DOHH2 (cell line): Measurements from ENCODE around the gene FCGBP.

Experiments
- CTCF ChIP-seq: fragments of 200-600 bp; sonication (generic); IDR thresholded peaks from one replicate; pipeline ENCODE4 v1.5.1; 2014; ENCODE audit warnings: antibody characterized with exemption, mild to moderate bottlenecking, low read depth, low read length; ENCODE audit not compliant: poor library complexity, severe bottlenecking
- EZH2phosphoT487 ChIP-seq: fragments of 200-600 bp; sonication (generic); IDR thresholded peaks from 2 replicates; pipeline ENCODE4 v1.6.1; 2017; ENCODE audit warnings: borderline replicate concordance, mild to moderate bottlenecking, antibody characterized with exemption, low read length, moderate library complexity, mixed read lengths

- TF ChIP-seq CTCF: no peak
- no peak for TF ChIP-seq EZH2phosphoT487
Observed at GRCh38 chr19:39935364-39935661, 879 bp upstream of the FCGBP start.
